IMR-90 (cell line): ENCODE data around the gene MTA3. TPM values are rescaled to one million over a fixed set of nuclear protein-coding genes. Genes with fewer than 3 reads are reported as not detected.

Source experiments
- ATAC-seq: fragments of 200-7000 bp; cut with Tn5 transposase; 2 replicates; pipeline ENCODE4 v1.9.1; 2020; ENCODE audit warnings: low read depth, mild to moderate bottlenecking, moderate library complexity
- BruUV-seq: library from RNA; stranded (reverse); fragments of 400-500 nt; replicated peaks from 2 replicates; lab custom pipeline; 2021; lab: Mats Ljungman, UMichigan
- CTCF ChIA-PET: fragments of 300-600 bp; formaldehyde crosslinking; extraction: SDS; loops from one replicate; lab custom pipeline; 2021; ENCODE audit warnings: antibody characterized with exemption; lab: Yijun Ruan, JAX
- POLR2A ChIA-PET: fragments of 300-600 bp; sonication (Branson Sonifier 250); formaldehyde crosslinking; loops from one replicate; lab custom pipeline; 2022; ENCODE audit warnings: antibody characterized with exemption; ENCODE audit not compliant: unreplicated experiment; lab: Charles Lee
- DNase-seq: peaks from one replicate; pipeline ENCODE4 v3.0.0; 2013
- H2AFZ ChIP-seq: replicated peaks from 2 replicates; pipeline ENCODE3; 2013; ENCODE audit warnings: low read length, mild to moderate bottlenecking; ENCODE audit not compliant: poor library complexity
- H2AK5ac ChIP-seq: 2 replicates; pipeline ENCODE4 v1.6.1; 2013; ENCODE audit warnings: low read depth, low read length, inconsistent platforms
- H2AK9ac ChIP-seq: replicated peaks from 2 replicates; pipeline ENCODE3; 2013; ENCODE audit warnings: mild to moderate bottlenecking, low read depth, low read length, moderate library complexity; ENCODE audit not compliant: poor library complexity
- H2BK120ac ChIP-seq: 2 replicates; pipeline ENCODE4 v1.6.1; 2013; ENCODE audit warnings: low read depth, low read length, inconsistent platforms
- H2BK15ac ChIP-seq: 3 replicates; pipeline ENCODE4 v1.6.1; 2013; ENCODE audit warnings: low read depth, low read length, inconsistent platforms
- H2BK20ac ChIP-seq: 2 replicates; pipeline ENCODE4 v1.6.1; 2013; ENCODE audit warnings: low read depth, mild to moderate bottlenecking, inconsistent platforms, low read length, moderate library complexity
- H2BK5ac ChIP-seq: 2 replicates; pipeline ENCODE4 v1.6.1; 2013; ENCODE audit warnings: mild to moderate bottlenecking, low read depth, low read length, inconsistent platforms; ENCODE audit not compliant: poor library complexity, severe bottlenecking
- H3K14ac ChIP-seq: replicated peaks from 2 replicates; pipeline ENCODE4 v1.6.1; 2013; ENCODE audit warnings: low read depth, low read length, inconsistent platforms
- H3K18ac ChIP-seq: 2 replicates; pipeline ENCODE4 v1.6.1; 2013; ENCODE audit warnings: low read depth, low read length, control low read depth
- H3K23ac ChIP-seq: 2 replicates; pipeline ENCODE4 v1.6.1; 2013; ENCODE audit warnings: low read depth, low read length, inconsistent platforms
- H3K27ac ChIP-seq: 2 replicates; pipeline ENCODE4 v1.5.1; 2013; ENCODE audit warnings: mild to moderate bottlenecking, control low read depth, low read length; ENCODE audit not compliant: insufficient read depth
- H3K27me3 ChIP-seq: 2 replicates; pipeline ENCODE4 v1.6.1; 2013; ENCODE audit warnings: low read length; ENCODE audit not compliant: control insufficient read depth, insufficient read depth
- H3K36me3 ChIP-seq: 2 replicates; pipeline ENCODE4 v1.6.1; 2013; ENCODE audit warnings: low read length, mixed read lengths; ENCODE audit not compliant: control insufficient read depth, insufficient read depth
- H3K4ac ChIP-seq: 2 replicates; pipeline ENCODE4 v1.6.1; 2013; ENCODE audit warnings: low read depth, low read length, inconsistent platforms
- H3K4me1 ChIP-seq: 2 replicates; pipeline ENCODE4 v1.6.1; 2013; ENCODE audit warnings: low read length, mixed read lengths; ENCODE audit not compliant: control insufficient read depth, insufficient read depth
- H3K4me2 ChIP-seq: 2 replicates; pipeline ENCODE4 v1.6.1; 2013; ENCODE audit warnings: low read depth, mild to moderate bottlenecking, control low read depth, low read length, moderate library complexity
- H3K4me3 ChIP-seq: 2 replicates; pipeline ENCODE4 v1.5.1; 2013; ENCODE audit warnings: low read depth, mild to moderate bottlenecking, control low read depth, low read length, moderate library complexity; ENCODE audit not compliant: insufficient read depth
- H3K56ac ChIP-seq: 2 replicates; pipeline ENCODE4 v1.6.1; 2013; ENCODE audit warnings: low read length, inconsistent platforms; ENCODE audit not compliant: insufficient read depth; ENCODE audit errors: extremely low read depth
- H3K79me1 ChIP-seq, 2 experiments: 2 replicates each; pipeline ENCODE4 v1.6.1; 2013; ENCODE audit warnings: low read length in 2 of 2, inconsistent platforms in 1 of 2, low read depth in 1 of 2
- H3K9ac ChIP-seq: 2 replicates; pipeline ENCODE4 v1.6.1; 2013; ENCODE audit warnings: low read depth, low read length, control low read depth
- H3K9me1 ChIP-seq: 2 replicates; pipeline ENCODE4 v1.6.1; 2013; ENCODE audit warnings: low read length, inconsistent platforms; ENCODE audit not compliant: insufficient read depth
- H3K9me3 ChIP-seq: 2 replicates; pipeline ENCODE4 v1.6.1; 2013; ENCODE audit warnings: low read length; ENCODE audit not compliant: control insufficient read depth, insufficient read depth
- H4K20me1 ChIP-seq: 2 replicates; pipeline ENCODE4 v1.6.1; 2013; ENCODE audit warnings: low read length, inconsistent platforms; ENCODE audit not compliant: insufficient read depth
- H4K5ac ChIP-seq: 2 replicates; pipeline ENCODE4 v1.6.1; 2013; ENCODE audit warnings: mild to moderate bottlenecking, low read depth, low read length, control low read depth
- H4K8ac ChIP-seq, 2 experiments: 2 replicates each; pipeline ENCODE4 v1.6.1; 2013; ENCODE audit warnings: low read depth in 2 of 2, low read length in 2 of 2, control low read depth in 1 of 2, inconsistent platforms in 1 of 2
- H4K91ac ChIP-seq: 2 replicates; pipeline ENCODE4 v1.6.1; 2013; ENCODE audit warnings: low read depth, low read length, inconsistent platforms; ENCODE audit not compliant: insufficient read depth
- BHLHE40 ChIP-seq: fragments of 150-350 bp; IDR thresholded peaks from 2 replicates; pipeline ENCODE4 v1.6.1; 2016; ENCODE audit warnings: mild to moderate bottlenecking, low read depth, low read length
- CEBPB ChIP-seq: IDR thresholded peaks from 2 replicates; pipeline ENCODE4 v1.6.1; 2012; ENCODE audit warnings: low read depth, low read length, improper control_type of control experiment
- CHD1 ChIP-seq: IDR thresholded peaks from 2 replicates; pipeline ENCODE4 v1.6.1; 2012; ENCODE audit warnings: low read depth, low read length, improper control_type of control experiment
- CTCF ChIP-seq: conservative IDR thresholded peaks from 2 replicates; pipeline ENCODE4 v1.5.1; 2012; ENCODE audit warnings: mild to moderate bottlenecking, low read depth, low read length, improper control_type of control experiment
- MAFK ChIP-seq: IDR thresholded peaks from 2 replicates; pipeline ENCODE4 v1.6.1; 2012; ENCODE audit warnings: low read depth, low read length, improper control_type of control experiment
- MAZ ChIP-seq: IDR thresholded peaks from 2 replicates; pipeline ENCODE4 v1.6.1; 2012; ENCODE audit warnings: low read depth, mild to moderate bottlenecking, low read length, improper control_type of control experiment, moderate library complexity, borderline replicate concordance
- MXI1 ChIP-seq: IDR thresholded peaks from 2 replicates; pipeline ENCODE4 v1.6.1; 2012; ENCODE audit warnings: low read depth, mild to moderate bottlenecking, low read length, moderate library complexity, borderline replicate concordance
- NFE2L2 ChIP-seq: fragments of 150-350 bp; IDR thresholded peaks from 2 replicates; pipeline ENCODE4 v1.6.1; 2016; ENCODE audit warnings: low read depth, mild to moderate bottlenecking, low read length
- POLR2A ChIP-seq: IDR thresholded peaks from 2 replicates; pipeline ENCODE4 v1.6.1; 2012; ENCODE audit warnings: mild to moderate bottlenecking, low read depth, low read length
- RAD21 ChIP-seq: IDR thresholded peaks from 2 replicates; pipeline ENCODE4 v1.6.1; 2012; ENCODE audit warnings: low read length, improper control_type of control experiment
- RCOR1 ChIP-seq: IDR thresholded peaks from 2 replicates; pipeline ENCODE4 v1.6.1; 2012; ENCODE audit warnings: mild to moderate bottlenecking, low read length, improper control_type of control experiment; ENCODE audit not compliant: insufficient replicate concordance
- RFX5 ChIP-seq: IDR thresholded peaks from 2 replicates; pipeline ENCODE4 v1.8.0; 2012; ENCODE audit warnings: low read depth, mild to moderate bottlenecking, low read length, moderate library complexity
- SMC3 ChIP-seq: fragments of 150-350 bp; IDR thresholded peaks from 2 replicates; pipeline ENCODE4 v1.6.1; 2016; ENCODE audit warnings: low read depth, mild to moderate bottlenecking, antibody characterized with exemption, low read length, moderate library complexity
- USF2 ChIP-seq: fragments of 150-350 bp; IDR thresholded peaks from 2 replicates; pipeline ENCODE4 v1.6.1; 2017; ENCODE audit warnings: mild to moderate bottlenecking, antibody characterized with exemption, low read length, low read depth
- WGBS, 2 experiments: methylation state at CpG; one replicate each; pipeline versions ENCODE4 v1.1.5 to v1.1.7; 2013; ENCODE audit warnings: missing lambda C conversion rate in 2 of 2; ENCODE audit not compliant: insufficient read length in 1 of 2; ENCODE audit errors: extremely low coverage in 2 of 2; 5-methylcytosine and 5-hydroxymethylcytosine counted together
- dilution Hi-C: fragments of 300-500 bp; cut with HindIII; formaldehyde crosslinking; loops from one replicate; pipeline ENCODE4 v1.14.3; 2018; ENCODE audit warnings: low sequenced_read_pairs; ENCODE audit not compliant: unreplicated experiment
- in situ Hi-C: fragments of 300-500 bp; cut with MboI; formaldehyde crosslinking; loops from 3 replicates; pipeline ENCODE4 v1.14.3; 2019; ENCODE audit warnings: low sequenced_read_pairs, inconsistent platforms, mixed read lengths
- intact Hi-C: fragments of 100-400 bp; cut with micrococcal nuclease; formaldehyde crosslinking; loops from 2 replicates; pipeline ENCODE4 v1.10.0; 2022
- polyA plus RNA-seq, 3 experiments: library from polyadenylated mRNA; depleted of rRNA; stranded (reverse); fragments of >200 nt; gene quantifications; 2 replicates each; pipeline ENCODE4 v1.2.3, GENCODE V29; 2012; ENCODE audit warnings: low replicate concordance in 1 of 3
- total RNA-seq: library from RNA; depleted of rRNA; stranded (reverse); fragments of >200 nt; gene quantifications from 2 replicates; pipeline ENCODE4 v1.2.3, GENCODE V29; 2012
- TF ChIP-seq, protein P1 (sequence below): fragments of 150-350 bp; IDR thresholded peaks from 2 replicates; pipeline ENCODE4 v1.6.1; 2016; ENCODE audit warnings: low read depth, mild to moderate bottlenecking, low read length, moderate library complexity, borderline replicate concordance

The MTA3 gene
- total and polyA plus RNA-seq, 2 of the 4 experiments (the other 2 are of a cell fraction): 31.9 to 34.3 TPM

- Histone ChIP-seq H3K4me3 (no peak overlapping the region), H2BK5ac (no peak overlapping the region), H3K23ac (no peak overlapping the region), H3K14ac (no peak overlapping the region), H3K4me2 (no peak overlapping the region), H4K8ac (no peak overlapping the region), H2AK9ac (no peak overlapping the region), H3K9ac (no peak overlapping the region), H2BK120ac (no peak overlapping the region), H3K56ac (no peak overlapping the region), H2AFZ (no peak overlapping the region), H3K4me1 (no peaks in the 10 kb centered on the region), H2BK20ac (no peak overlapping the region), H4K5ac (no peak overlapping the region), H4K91ac (no peak overlapping the region), H4K20me1 (peaks cover 8% of the 10 kb centered on the region; the same call in 1 of the 2 replicates), H3K9me1 (0 out of 2 replicates have a peak, but pooled peaks cover 2% of the 10 kb centered on the region), H3K9me3 (no peaks in the 10 kb centered on the region), H3K27ac (no peak overlapping the region), H3K36me3 (no peaks in the 10 kb centered on the region), H3K18ac (no peak overlapping the region), H3K79me1 (peaks cover 3 to 25% of the 10 kb centered on the region in 2 experiments; a peak in 3 of 4 replicates), H2BK15ac (no peak overlapping the region), H3K27me3 (no peaks in the 10 kb centered on the region), H2AK5ac (no peak overlapping the region), H3K4ac (no peak overlapping the region)
- intact Hi-C loops (no loop called here), in situ Hi-C loops (no loop called here), dilution Hi-C loops (no loop called here)
- ChIA-PET POLR2A (no interaction called here), CTCF (interaction anchor here (1.0 kb wide), 1 partner anchor 10 kb away, joined by 3 read pairs; no protein-coding TSS in a partner anchor)
- no CpG with 5 or more reads among the region's 5 CpGs for WGBS, 2 experiments
- DNase-seq (no peak), ATAC-seq (no peak)
- TF ChIP-seq NFE2L2 (no peak), USF2 (no peak), CEBPB (no peak), RAD21 (no peak), BHLHE40 (no peak), MXI1 (no peak), CTCF (no peak), MAZ (no peak), CHD1 (no peak), SMC3 (no peak), RFX5 (no peak), POLR2A (no peak), MAFK (no peak), RCOR1 (no peak)
- TF ChIP-seq, protein P1, sequence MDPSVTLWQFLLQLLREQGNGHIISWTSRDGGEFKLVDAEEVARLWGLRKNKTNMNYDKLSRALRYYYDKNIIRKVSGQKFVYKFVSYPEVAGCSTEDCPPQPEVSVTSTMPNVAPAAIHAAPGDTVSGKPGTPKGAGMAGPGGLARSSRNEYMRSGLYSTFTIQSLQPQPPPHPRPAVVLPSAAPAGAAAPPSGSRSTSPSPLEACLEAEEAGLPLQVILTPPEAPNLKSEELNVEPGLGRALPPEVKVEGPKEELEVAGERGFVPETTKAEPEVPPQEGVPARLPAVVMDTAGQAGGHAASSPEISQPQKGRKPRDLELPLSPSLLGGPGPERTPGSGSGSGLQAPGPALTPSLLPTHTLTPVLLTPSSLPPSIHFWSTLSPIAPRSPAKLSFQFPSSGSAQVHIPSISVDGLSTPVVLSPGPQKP: no peak
- no TSS peak for BruUV-seq
Measured at GRCh38 chr2:42593282-42593681, 24.9 kb downstream of the MTA3 start.
